A549 (cell line): ENCODE data around the gene PIM1.
A peak's percentile ranks its signal among the peaks of the same experiment; 100 is the strongest.

ENCODE experiments used
- CEBPB ChIP-seq, 2 experiments: fragments of >200 bp in 1 of 2; sonication (Bioruptor Twin) in 1 of 2; formaldehyde crosslinking in 1 of 2; IDR thresholded peaks; 2 replicates each; pipeline ENCODE4 v1.6.1; 2012 to 2016
- FOXS1 ChIP-seq: fragments of 250-450 bp; sonication (Bioruptor Pico); IDR thresholded peaks from 2 replicates; pipeline ENCODE4 v1.5.0; 2020; ENCODE audit warnings: mild to moderate bottlenecking, moderate library complexity
- HOXA7 ChIP-seq: fragments of 250-450 bp; sonication (Bioruptor Pico); IDR thresholded peaks from 2 replicates; pipeline ENCODE4 v1.5.0; 2020; ENCODE audit warnings: mild to moderate bottlenecking, moderate library complexity
- KDM1A ChIP-seq: fragments of 200-600 bp; sonication (generic); IDR thresholded peaks from 2 replicates; pipeline ENCODE4 v1.6.1; 2016; ENCODE audit warnings: low read depth, mild to moderate bottlenecking
- PBX3 ChIP-seq: IDR thresholded peaks from 2 replicates; pipeline ENCODE4 v1.6.1; 2012
- POLR2A ChIP-seq: IDR thresholded peaks from 2 replicates; pipeline ENCODE4 v1.6.1; 2012; ENCODE audit warnings: mild to moderate bottlenecking, low read length
- RAD21 ChIP-seq, 2 experiments: fragments of >200 bp in 1 of 2; sonication (Bioruptor Twin) in 1 of 2; formaldehyde crosslinking in 1 of 2; IDR thresholded peaks in 1 of 2; conservative IDR thresholded peaks in 1 of 2; 2 replicates in 1 of 2; 3 replicates in 1 of 2; pipeline ENCODE4 v1.6.1; 2012 to 2018; ENCODE audit warnings: inconsistent platforms in 1 of 2
- REST ChIP-seq: fragments of 200-600 bp; sonication (generic); IDR thresholded peaks from 2 replicates; pipeline ENCODE4 v1.6.1; 2016; ENCODE audit warnings: antibody characterized with exemption, mild to moderate bottlenecking, moderate library complexity
- RNF2 ChIP-seq: fragments of 200-600 bp; sonication (generic); IDR thresholded peaks from 2 replicates; pipeline ENCODE4 v1.6.1; 2016; ENCODE audit warnings: low read depth, mild to moderate bottlenecking, antibody characterized with exemption, moderate library complexity, borderline replicate concordance
- ZFP36 ChIP-seq: fragments of 450-650 bp; IDR thresholded peaks from 2 replicates; pipeline ENCODE4 v1.6.1; 2014; ENCODE audit warnings: borderline replicate concordance; ENCODE audit not compliant: partially characterized antibody
- TF ChIP-seq, protein P1 (sequence below): fragments of >200 bp; sonication (Bioruptor Twin); formaldehyde crosslinking; IDR thresholded peaks from 3 replicates; pipeline ENCODE4 v1.6.1; 2016
- TF ChIP-seq, protein P2 (sequence below): fragments of >200 bp; sonication (Bioruptor Twin); formaldehyde crosslinking; IDR thresholded peaks from 3 replicates; pipeline ENCODE4 v1.5.1; 2016
- TF ChIP-seq, protein P3 (sequence below): fragments of 450-650 bp; IDR thresholded peaks from 2 replicates; pipeline ENCODE4 v1.6.1; 2014; ENCODE audit warnings: antibody characterized with exemption

DNA sequence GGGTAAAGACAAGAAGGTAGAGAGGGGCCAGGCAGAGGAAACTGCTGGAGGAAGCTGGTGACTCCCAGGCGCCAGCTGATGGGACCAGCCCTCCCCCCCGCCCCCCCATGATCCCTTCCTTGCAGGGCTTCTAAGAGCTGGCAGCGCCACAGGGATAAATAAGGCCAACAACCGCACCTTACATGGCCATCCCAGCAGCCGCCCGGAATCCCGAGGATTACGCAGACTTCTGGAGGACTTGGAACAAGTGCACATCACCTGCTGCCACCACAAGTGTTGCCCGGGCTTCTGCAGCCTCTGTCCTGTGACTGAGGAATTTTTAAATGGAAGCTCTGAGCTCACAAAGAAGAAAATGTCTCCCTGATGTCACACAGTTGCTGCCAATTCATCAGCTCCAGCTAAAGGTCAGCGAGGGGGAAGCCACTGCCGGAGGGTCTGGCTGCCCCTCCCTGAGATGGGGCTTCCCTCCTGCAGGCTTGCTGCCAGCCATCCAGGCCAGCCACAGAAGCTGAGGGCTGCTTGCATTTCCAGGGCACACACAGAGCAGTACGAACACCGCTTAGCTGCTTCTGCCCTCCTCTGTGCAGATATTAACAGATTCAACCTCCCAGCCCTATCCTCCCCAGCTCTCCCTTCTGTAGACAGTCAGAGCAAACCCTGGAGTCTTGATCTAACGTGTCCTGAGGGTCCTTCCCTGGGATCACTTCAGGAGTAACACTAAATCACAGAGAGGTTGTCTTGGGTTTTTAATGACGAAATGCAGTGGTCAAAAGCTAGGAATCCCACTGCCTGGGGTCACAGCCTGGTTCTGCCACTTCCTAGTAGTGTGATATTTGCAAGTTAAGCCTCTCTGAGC, 38.6 kb upstream of the PIM1 start:
- TF ChIP-seq RNF2 (no peak), FOXS1 (no peak), HOXA7 (CRISPR knock-in tag) (no peak), KDM1A (no peak), POLR2A (no peak), ZFP36 (no peak), RAD21 (conservative IDR thresholded peaks at IDR 0.05 in 1 of 2, IDR thresholded peaks at IDR 0.05 in 1 of 2) (peak in 1 of 2 experiments; percentile 7; a peak in 1 of 5 replicates), PBX3 (no peak), CEBPB (IDR thresholded peaks at IDR 0.05) (0 out of 4 replicates have a peak, but pooled peaks of 1 of the 2 experiments have one; percentile 6), REST (no peak)
- TF ChIP-seq, protein P1, sequence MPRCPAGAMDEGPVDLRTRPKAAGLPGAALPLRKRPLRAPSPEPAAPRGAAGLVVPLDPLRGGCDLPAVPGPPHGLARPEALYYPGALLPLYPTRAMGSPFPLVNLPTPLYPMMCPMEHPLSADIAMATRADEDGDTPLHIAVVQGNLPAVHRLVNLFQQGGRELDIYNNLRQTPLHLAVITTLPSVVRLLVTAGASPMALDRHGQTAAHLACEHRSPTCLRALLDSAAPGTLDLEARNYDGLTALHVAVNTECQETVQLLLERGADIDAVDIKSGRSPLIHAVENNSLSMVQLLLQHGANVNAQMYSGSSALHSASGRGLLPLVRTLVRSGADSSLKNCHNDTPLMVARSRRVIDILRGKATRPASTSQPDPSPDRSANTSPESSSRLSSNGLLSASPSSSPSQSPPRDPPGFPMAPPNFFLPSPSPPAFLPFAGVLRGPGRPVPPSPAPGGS: no peak
- TF ChIP-seq, protein P2, sequence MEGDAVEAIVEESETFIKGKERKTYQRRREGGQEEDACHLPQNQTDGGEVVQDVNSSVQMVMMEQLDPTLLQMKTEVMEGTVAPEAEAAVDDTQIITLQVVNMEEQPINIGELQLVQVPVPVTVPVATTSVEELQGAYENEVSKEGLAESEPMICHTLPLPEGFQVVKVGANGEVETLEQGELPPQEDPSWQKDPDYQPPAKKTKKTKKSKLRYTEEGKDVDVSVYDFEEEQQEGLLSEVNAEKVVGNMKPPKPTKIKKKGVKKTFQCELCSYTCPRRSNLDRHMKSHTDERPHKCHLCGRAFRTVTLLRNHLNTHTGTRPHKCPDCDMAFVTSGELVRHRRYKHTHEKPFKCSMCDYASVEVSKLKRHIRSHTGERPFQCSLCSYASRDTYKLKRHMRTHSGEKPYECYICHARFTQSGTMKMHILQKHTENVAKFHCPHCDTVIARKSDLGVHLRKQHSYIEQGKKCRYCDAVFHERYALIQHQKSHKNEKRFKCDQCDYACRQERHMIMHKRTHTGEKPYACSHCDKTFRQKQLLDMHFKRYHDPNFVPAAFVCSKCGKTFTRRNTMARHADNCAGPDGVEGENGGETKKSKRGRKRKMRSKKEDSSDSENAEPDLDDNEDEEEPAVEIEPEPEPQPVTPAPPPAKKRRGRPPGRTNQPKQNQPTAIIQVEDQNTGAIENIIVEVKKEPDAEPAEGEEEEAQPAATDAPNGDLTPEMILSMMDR: no peak
- TF ChIP-seq, protein P3, sequence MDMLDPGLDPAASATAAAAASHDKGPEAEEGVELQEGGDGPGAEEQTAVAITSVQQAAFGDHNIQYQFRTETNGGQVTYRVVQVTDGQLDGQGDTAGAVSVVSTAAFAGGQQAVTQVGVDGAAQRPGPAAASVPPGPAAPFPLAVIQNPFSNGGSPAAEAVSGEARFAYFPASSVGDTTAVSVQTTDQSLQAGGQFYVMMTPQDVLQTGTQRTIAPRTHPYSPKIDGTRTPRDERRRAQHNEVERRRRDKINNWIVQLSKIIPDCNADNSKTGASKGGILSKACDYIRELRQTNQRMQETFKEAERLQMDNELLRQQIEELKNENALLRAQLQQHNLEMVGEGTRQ: no peak
